K562 (cell line): ENCODE measurements around the gene AFM. TPM values are rescaled to one million over a fixed set of nuclear protein-coding genes. Genes with fewer than 3 reads are reported as not detected.

Experiments
- BHLHE40 ChIP-seq: IDR thresholded peaks from 2 replicates; pipeline ENCODE4 v1.6.1; 2011; ENCODE audit warnings: low read length, improper control_type of control experiment
- CTBP1 ChIP-seq: fragments of 450-650 bp; IDR thresholded peaks from 2 replicates; pipeline ENCODE4 v1.6.1; 2016; ENCODE audit warnings: borderline replicate concordance
- DDX20 ChIP-seq: fragments of 450-650 bp; IDR thresholded peaks from 2 replicates; pipeline ENCODE4 v1.6.1; 2016; ENCODE audit warnings: missing genetic modification characterization, low read depth, mild to moderate bottlenecking, missing compliant biosample characterization, moderate library complexity
- EP300 ChIP-seq: IDR thresholded peaks from 2 replicates; pipeline ENCODE4 v1.6.1; 2012; ENCODE audit warnings: low read length, improper control_type of control experiment
- NR4A1 ChIP-seq, 2 experiments: fragments of 250-450 bp in 1 of 2; fragments of 450-650 bp in 1 of 2; sonication (Bioruptor Pico) in 1 of 2; IDR thresholded peaks; 2 replicates each; pipeline versions ENCODE4 v1.4.0 to v1.6.1; 2016 to 2020; ENCODE audit warnings: mild to moderate bottlenecking in 2 of 2, missing compliant biosample characterization in 1 of 2, missing genetic modification characterization in 1 of 2, moderate library complexity in 1 of 2
- SIX5 ChIP-seq, 2 experiments: IDR thresholded peaks; 2 replicates each; pipeline ENCODE4 v1.6.1; 2011; ENCODE audit warnings: low read length in 2 of 2, borderline replicate concordance in 1 of 2, low read depth in 1 of 2, mild to moderate bottlenecking in 1 of 2, moderate library complexity in 1 of 2; ENCODE audit not compliant: insufficient read depth in 1 of 2
- SMAD4 ChIP-seq: fragments of 250-450 bp; sonication (Bioruptor Pico); conservative IDR thresholded peaks from 2 replicates; pipeline ENCODE4 v1.8.0; 2021; ENCODE audit warnings: inconsistent platforms, mild to moderate bottlenecking, moderate library complexity
- SRSF7 ChIP-seq: fragments of 200-400 bp; formaldehyde crosslinking; optimal IDR thresholded peaks from 2 replicates; pipeline ENCODE3; 2017; ENCODE audit warnings: mild to moderate bottlenecking, low read depth, low read length
- ZFP30 ChIP-seq: fragments of 250-450 bp; sonication (Bioruptor Pico); IDR thresholded peaks from 2 replicates; pipeline ENCODE4 v1.8.0; 2022; ENCODE audit warnings: moderate library complexity, mild to moderate bottlenecking, inconsistent platforms, borderline replicate concordance
- ZNF124 ChIP-seq: sonication (generic); formaldehyde crosslinking; IDR thresholded peaks from 2 replicates; pipeline ENCODE4 v1.8.1; 2022; ENCODE audit warnings: missing genetic modification reagents
- ZNF398 ChIP-seq: fragments of 250-450 bp; sonication (Bioruptor Pico); IDR thresholded peaks from 2 replicates; pipeline ENCODE4 v1.8.0; 2021; ENCODE audit warnings: moderate library complexity, mild to moderate bottlenecking, inconsistent platforms
- polyA plus RNA-seq, 8 experiments: library from polyadenylated mRNA; depleted of rRNA in 4 of 8; stranded (reverse) in 5 of 8; unstranded in 3 of 8; fragments of >200 nt; fragmentation: Nextera tagmentation in 2 of 8; fragmentation: Illumina TruSeq in 1 of 8; extraction: Ambion mirVana in 2 of 8; extraction: Trizol in 1 of 8; gene quantifications; 2 replicates each; pipeline versions ENCODE4 v1.2.1 to v1.2.3, GENCODE V29; 2011 to 2014; ENCODE audit warnings: inconsistent platforms in 1 of 8, missing spikeins in 1 of 8
- total RNA-seq, 7 experiments: library from RNA; depleted of rRNA in 6 of 7; stranded (reverse); fragments of >200 nt in 6 of 7; fragmentation: Illumina TruSeq in 2 of 7; extraction: Trizol in 2 of 7; gene quantifications; 2 replicates each; pipeline versions ENCODE4 v1.2.1 to v1.2.3, GENCODE V29; 2011 to 2021; ENCODE audit warnings: low replicate concordance in 1 of 7
- TF ChIP-seq, protein P1 (sequence below): IDR thresholded peaks from 2 replicates; pipeline ENCODE4 v1.6.1; 2014; ENCODE audit warnings: antibody characterized with exemption
- TF ChIP-seq, protein P2 (sequence below): IDR thresholded peaks from 2 replicates; pipeline ENCODE4 v1.6.1; 2012; ENCODE audit warnings: low read depth, low read length, improper control_type of control experiment, borderline replicate concordance
- TF ChIP-seq, protein P3 (sequence below), 3 experiments: IDR thresholded peaks in 2 of 3; conservative IDR thresholded peaks in 1 of 3; 2 replicates each; pipeline ENCODE4 v1.5.1; 2011 to 2012; ENCODE audit warnings: low read length in 3 of 3, mild to moderate bottlenecking in 3 of 3, control low read depth in 2 of 3, improper control_type of control experiment in 1 of 3, inconsistent platforms in 1 of 3, low read depth in 1 of 3, mixed read lengths in 1 of 3, moderate library complexity in 1 of 3; ENCODE audit not compliant: insufficient read depth in 2 of 3
- TF ChIP-seq, protein P4 (sequence below): IDR thresholded peaks from 2 replicates; pipeline ENCODE4 v1.6.1; 2011; ENCODE audit warnings: borderline replicate concordance, low read depth, mild to moderate bottlenecking, moderate library complexity, low read length; ENCODE audit not compliant: insufficient read depth, poor library complexity, severe bottlenecking

AFM gene
- total and polyA plus RNA-seq, 9 of the 15 experiments (the other 6 are each of a cell fraction or from before 2014, with no cell fraction given) = 0.07 to 0.15 (median 0.12) TPM; not detected in 5

DNA sequence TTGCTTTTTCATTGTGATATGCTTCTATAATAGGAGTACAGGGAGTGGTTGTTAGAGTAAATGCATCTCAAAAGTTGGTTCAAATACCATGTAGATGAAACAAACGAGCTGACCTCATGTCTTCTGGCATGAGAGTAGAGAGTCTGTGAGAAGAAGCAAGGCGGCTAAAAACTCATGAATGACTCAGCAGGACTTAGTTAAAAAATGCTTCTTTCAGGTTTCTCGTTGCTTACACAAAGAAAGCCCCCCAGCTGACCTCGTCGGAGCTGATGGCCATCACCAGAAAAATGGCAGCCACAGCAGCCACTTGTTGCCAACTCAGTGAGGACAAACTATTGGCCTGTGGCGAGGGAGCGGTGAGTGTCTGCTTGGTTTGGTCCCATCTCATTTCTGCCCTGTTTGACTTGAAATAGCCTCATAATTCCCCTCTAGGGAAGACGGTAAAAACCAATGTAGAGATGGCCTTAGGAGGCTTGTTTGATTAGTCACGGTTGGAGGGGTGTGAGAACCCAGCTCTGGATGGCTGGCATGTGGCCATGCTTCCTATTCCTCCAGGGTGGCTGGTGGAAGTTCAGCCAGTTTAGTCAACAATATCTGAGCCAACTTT is 31.0 kb upstream of the AFM start (continued):
- TF ChIP-seq, protein P1, sequence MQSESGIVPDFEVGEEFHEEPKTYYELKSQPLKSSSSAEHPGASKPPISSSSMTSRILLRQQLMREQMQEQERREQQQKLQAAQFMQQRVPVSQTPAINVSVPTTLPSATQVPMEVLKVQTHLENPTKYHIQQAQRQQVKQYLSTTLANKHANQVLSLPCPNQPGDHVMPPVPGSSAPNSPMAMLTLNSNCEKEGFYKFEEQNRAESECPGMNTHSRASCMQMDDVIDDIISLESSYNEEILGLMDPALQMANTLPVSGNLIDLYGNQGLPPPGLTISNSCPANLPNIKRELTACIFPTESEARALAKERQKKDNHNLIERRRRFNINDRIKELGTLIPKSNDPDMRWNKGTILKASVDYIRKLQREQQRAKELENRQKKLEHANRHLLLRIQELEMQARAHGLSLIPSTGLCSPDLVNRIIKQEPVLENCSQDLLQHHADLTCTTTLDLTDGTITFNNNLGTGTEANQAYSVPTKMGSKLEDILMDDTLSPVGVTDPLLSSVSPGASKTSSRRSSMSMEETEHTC = no peak
- TF ChIP-seq EP300 (no peak), DDX20 (tag) (no peak), NR4A1 (CRISPR knock-in tag; IDR thresholded peaks at IDR 0.05) (no peak), NR4A1 (tag; IDR thresholded peaks at IDR 0.05) (peak; percentile 54; the same call in 1 of the 2 replicates), SIX5 (IDR thresholded peaks at IDR 0.05; ENCODE audit: borderline replicate concordance in 1 of 2, insufficient read depth in 1 of 2, low read depth in 1 of 2, low read length in 2 of 2) (no peak), BHLHE40 (no peak), ZNF398 (CRISPR knock-in tag) (no peak), SMAD4 (CRISPR knock-in tag) (peak; percentile 53; the same call in 1 of the 2 replicates), ZNF124 (CRISPR knock-in tag) (no peak), CTBP1 (no peak), ZFP30 (CRISPR knock-in tag) (no peak), SRSF7 (no peak)
- TF ChIP-seq, protein P2, sequence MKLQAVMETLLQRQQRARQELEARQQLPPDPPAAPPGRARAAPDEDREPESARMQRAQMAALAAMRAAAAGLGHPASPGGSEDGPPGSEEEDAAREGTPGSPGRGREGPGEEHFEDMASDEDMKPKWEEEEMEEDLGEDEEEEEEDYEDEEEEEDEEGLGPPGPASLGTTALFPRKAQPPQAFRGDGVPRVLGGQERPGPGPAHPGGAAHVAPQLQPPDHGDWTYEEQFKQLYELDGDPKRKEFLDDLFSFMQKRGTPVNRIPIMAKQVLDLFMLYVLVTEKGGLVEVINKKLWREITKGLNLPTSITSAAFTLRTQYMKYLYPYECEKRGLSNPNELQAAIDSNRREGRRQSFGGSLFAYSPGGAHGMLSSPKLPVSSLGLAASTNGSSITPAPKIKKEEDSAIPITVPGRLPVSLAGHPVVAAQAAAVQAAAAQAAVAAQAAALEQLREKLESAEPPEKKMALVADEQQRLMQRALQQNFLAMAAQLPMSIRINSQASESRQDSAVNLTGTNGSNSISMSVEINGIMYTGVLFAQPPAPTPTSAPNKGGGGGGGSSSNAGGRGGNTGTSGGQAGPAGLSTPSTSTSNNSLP = no peak
- TF ChIP-seq, protein P3, sequence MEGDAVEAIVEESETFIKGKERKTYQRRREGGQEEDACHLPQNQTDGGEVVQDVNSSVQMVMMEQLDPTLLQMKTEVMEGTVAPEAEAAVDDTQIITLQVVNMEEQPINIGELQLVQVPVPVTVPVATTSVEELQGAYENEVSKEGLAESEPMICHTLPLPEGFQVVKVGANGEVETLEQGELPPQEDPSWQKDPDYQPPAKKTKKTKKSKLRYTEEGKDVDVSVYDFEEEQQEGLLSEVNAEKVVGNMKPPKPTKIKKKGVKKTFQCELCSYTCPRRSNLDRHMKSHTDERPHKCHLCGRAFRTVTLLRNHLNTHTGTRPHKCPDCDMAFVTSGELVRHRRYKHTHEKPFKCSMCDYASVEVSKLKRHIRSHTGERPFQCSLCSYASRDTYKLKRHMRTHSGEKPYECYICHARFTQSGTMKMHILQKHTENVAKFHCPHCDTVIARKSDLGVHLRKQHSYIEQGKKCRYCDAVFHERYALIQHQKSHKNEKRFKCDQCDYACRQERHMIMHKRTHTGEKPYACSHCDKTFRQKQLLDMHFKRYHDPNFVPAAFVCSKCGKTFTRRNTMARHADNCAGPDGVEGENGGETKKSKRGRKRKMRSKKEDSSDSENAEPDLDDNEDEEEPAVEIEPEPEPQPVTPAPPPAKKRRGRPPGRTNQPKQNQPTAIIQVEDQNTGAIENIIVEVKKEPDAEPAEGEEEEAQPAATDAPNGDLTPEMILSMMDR (IDR thresholded peaks at IDR 0.05 in 2 of 3, conservative IDR thresholded peaks at IDR 0.05 in 1 of 3; ENCODE audit: insufficient read depth in 2 of 3, low read depth in 1 of 3, low read length in 3 of 3) = no peak
- TF ChIP-seq, protein P4, sequence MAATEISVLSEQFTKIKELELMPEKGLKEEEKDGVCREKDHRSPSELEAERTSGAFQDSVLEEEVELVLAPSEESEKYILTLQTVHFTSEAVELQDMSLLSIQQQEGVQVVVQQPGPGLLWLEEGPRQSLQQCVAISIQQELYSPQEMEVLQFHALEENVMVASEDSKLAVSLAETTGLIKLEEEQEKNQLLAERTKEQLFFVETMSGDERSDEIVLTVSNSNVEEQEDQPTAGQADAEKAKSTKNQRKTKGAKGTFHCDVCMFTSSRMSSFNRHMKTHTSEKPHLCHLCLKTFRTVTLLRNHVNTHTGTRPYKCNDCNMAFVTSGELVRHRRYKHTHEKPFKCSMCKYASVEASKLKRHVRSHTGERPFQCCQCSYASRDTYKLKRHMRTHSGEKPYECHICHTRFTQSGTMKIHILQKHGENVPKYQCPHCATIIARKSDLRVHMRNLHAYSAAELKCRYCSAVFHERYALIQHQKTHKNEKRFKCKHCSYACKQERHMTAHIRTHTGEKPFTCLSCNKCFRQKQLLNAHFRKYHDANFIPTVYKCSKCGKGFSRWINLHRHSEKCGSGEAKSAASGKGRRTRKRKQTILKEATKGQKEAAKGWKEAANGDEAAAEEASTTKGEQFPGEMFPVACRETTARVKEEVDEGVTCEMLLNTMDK = no peak
